Measurements from ENCODE around the gene SCARB1. TPM values are rescaled to one million over a fixed set of nuclear protein-coding genes. Genes with fewer than 3 reads are reported as not detected.

SCARB1 gene
- total RNA-seq, 4 donors from 2014 or later, result 33.7 to 252 (median 43.6) TPM

DNA sequence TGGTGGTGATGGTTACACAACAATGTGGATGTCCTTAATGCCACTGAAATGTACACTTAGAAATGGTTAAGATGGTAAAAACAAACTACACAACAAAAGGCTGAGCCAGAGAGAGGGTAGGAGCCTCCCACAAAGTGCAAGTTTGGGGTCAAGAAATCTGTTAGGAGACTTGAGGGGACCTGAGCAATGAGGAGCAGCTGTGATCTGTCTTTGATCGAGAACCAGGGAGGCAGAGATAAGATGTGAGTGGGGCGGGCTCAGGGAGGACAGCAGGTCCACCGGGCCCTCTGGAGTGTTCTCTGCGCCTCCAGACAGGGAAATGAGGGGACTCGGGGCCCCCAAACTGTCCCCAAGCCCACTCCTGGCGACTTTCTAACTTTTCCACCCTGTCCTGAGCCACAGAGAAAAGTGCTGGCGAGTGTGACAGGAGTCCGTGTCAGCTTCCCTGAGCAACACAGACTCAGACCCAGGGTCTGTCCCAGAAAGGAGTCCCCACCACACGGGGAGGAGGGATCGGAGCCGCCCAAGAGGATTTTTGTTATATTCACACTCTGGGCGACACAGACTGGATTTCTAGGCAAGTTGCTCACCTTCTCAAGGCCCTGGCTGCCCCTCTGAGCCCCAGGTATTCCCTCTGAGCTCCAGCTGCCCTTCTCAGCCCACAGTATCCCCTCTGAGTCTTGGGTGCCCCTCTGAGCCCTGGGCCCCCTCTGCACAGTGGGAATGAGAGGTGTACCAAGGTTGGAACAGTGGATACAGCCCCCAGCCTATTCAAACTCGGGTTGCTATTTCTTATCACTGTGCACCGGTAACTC is 11.5 kb upstream of the SCARB1 start:
- no peaks in the 10 kb centered on the region for H3K36me3 ChIP-seq
- no peaks in the 10 kb centered on the region for H3K9me3 ChIP-seq
- in situ Hi-C loops (cut with MboI; ENCODE audit: low pct_ligation_motif_present in 1 of 4, low pct_unique_long_range_greater_than_20kb in 1 of 4, low sequenced_read_pairs in 3 of 4), result no loop called here
- H3K4me3 ChIP-seq, result no peak overlapping the region
- WGBS, 2 donors (ENCODE audit: low coverage in 1 of 2), result 53% methylated on average over 14 of the region's 14 CpGs; no CpG with 5 or more reads in 1 of the 2 donors
- H3K27ac ChIP-seq, result peak overlapping the region; percentile 27 to 72 (median 43)
- DNase-seq, result no peak
- H3K4me1 ChIP-seq, result peaks cover 0 to 20% (median 11%) of the 10 kb centered on the region in 4 donors
- H3K27me3 ChIP-seq, result no peaks in the 10 kb centered on the region
- no peak for TF ChIP-seq EP300 (IDR thresholded peaks at IDR 0.05; ENCODE audit: low read depth)
- TF ChIP-seq, protein P1, sequence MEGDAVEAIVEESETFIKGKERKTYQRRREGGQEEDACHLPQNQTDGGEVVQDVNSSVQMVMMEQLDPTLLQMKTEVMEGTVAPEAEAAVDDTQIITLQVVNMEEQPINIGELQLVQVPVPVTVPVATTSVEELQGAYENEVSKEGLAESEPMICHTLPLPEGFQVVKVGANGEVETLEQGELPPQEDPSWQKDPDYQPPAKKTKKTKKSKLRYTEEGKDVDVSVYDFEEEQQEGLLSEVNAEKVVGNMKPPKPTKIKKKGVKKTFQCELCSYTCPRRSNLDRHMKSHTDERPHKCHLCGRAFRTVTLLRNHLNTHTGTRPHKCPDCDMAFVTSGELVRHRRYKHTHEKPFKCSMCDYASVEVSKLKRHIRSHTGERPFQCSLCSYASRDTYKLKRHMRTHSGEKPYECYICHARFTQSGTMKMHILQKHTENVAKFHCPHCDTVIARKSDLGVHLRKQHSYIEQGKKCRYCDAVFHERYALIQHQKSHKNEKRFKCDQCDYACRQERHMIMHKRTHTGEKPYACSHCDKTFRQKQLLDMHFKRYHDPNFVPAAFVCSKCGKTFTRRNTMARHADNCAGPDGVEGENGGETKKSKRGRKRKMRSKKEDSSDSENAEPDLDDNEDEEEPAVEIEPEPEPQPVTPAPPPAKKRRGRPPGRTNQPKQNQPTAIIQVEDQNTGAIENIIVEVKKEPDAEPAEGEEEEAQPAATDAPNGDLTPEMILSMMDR (IDR thresholded peaks at IDR 0.05), result no peak
- no peak for TF ChIP-seq POLR2AphosphoS5 (IDR thresholded peaks at IDR 0.05)
- no peak for TF ChIP-seq POLR2A (IDR thresholded peaks at IDR 0.05)
- intact Hi-C loops (cut with DNase I; ENCODE audit: low total_unique reads), result no loop called here

GRCh38 chr12:124874188-124874587 is 10.5 kb upstream of the SCARB1 start:
- TF ChIP-seq EP300 (IDR thresholded peaks at IDR 0.05; ENCODE audit: low read depth) (no peak), POLR2A (IDR thresholded peaks at IDR 0.05) (no peak), POLR2AphosphoS5 (IDR thresholded peaks at IDR 0.05) (no peak)
- TF ChIP-seq, protein P1 (IDR thresholded peaks at IDR 0.05), result no peak
- H3K9me3 ChIP-seq, result no peaks in the 10 kb centered on the region
- H3K36me3 ChIP-seq, result no peaks in the 10 kb centered on the region
- H3K4me1 ChIP-seq, result peaks cover 0 to 20% (median 11%) of the 10 kb centered on the region in 4 donors
- no peak overlapping the region for H3K27ac ChIP-seq
- in situ Hi-C loops (cut with MboI; ENCODE audit: low pct_ligation_motif_present in 1 of 4, low pct_unique_long_range_greater_than_20kb in 1 of 4, low sequenced_read_pairs in 3 of 4) (no loop called here), intact Hi-C loops (cut with DNase I; ENCODE audit: low total_unique reads) (no loop called here)
- WGBS, 2 donors (ENCODE audit: low coverage in 1 of 2), result 92 to 100% methylated on average over 2 to 4 of the region's 4 CpGs
- H3K27me3 ChIP-seq, result no peaks in the 10 kb centered on the region
- no peak for DNase-seq
- H3K4me3 ChIP-seq, result no peak overlapping the region

DNA sequence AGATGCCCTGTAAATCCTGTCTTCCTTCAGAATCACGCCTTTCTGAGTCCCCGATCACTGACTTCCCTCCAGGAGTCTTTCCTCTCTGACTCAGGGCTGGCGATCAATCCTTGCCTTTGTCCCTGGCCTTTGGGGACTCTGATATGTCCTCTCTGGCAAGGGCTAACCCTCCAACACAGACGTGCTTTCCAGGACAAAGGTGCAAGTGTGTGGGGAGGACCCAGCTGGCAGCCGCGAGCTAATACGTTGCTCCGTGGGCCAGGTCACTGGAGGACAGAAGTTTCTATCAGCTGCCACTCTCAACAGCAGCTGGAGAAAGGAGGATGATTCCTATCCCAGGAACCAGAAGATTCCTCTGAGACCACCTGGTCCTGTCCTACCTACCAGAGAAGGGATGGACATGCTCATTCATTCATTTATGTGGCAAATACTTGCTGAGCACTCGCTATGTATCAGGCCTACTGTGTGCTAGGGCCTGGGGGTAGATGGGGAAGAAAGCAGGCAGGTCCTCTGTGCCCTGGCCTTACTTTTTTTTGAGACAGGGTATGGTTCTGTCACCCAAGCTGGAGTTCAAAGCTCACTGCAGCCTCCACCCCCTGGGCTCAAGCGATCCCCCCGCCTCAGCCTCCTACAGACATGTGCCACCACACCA is 8.5 kb upstream of the SCARB1 start:
- H3K4me3 ChIP-seq, result no peak overlapping the region
- no peaks in the 10 kb centered on the region for H3K9me3 ChIP-seq
- in situ Hi-C loops (cut with MboI; ENCODE audit: low pct_ligation_motif_present in 1 of 4, low pct_unique_long_range_greater_than_20kb in 1 of 4, low sequenced_read_pairs in 3 of 4), result no loop called here
- peaks cover 0 to 18% (median 6%) of the 10 kb centered on the region in 4 donors for H3K4me1 ChIP-seq
- H3K27ac ChIP-seq, result no peak overlapping the region
- H3K27me3 ChIP-seq, result no peaks in the 10 kb centered on the region
- DNase-seq, result no peak
- 79 to 80% methylated on average over 1 to 11 of the region's 11 CpGs for WGBS, 2 donors (ENCODE audit: low coverage in 1 of 2)
- H3K36me3 ChIP-seq, result no peaks in the 10 kb centered on the region
- intact Hi-C loops (cut with DNase I; ENCODE audit: low total_unique reads), result no loop called here
- no peak for TF ChIP-seq POLR2AphosphoS5 (IDR thresholded peaks at IDR 0.05)
- TF ChIP-seq, protein P1 (IDR thresholded peaks at IDR 0.05), result no peak
- no peak for TF ChIP-seq EP300 (IDR thresholded peaks at IDR 0.05; ENCODE audit: low read depth)
- TF ChIP-seq POLR2A (IDR thresholded peaks at IDR 0.05), result no peak

DNA sequence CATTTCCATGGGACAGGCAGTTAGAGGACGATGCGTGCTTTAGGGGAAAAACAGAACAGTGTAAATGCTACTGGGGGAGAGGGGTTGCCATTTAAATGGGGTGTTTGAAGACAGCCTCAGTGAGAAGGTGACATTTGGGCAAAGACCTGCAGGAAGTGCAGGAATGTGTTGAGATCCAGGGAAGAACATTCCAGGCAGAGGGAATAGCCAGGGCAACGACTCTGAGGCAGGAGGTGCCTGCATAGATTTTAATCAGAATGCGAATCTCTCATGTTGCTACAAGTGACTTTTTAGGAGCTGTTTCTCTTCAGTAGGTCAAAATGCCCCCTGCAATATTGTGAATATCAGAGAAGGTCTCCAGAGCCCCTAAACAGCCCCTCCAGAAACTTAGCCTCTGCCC is 7.6 kb upstream of the SCARB1 start:
- Histone ChIP-seq H3K4me3 (no peak overlapping the region), H3K27ac (no peak overlapping the region), H3K27me3 (no peaks in the 10 kb centered on the region), H3K36me3 (no peaks in the 10 kb centered on the region), H3K9me3 (no peaks in the 10 kb centered on the region), H3K4me1 (peaks cover 0 to 19% (median 6%) of the 10 kb centered on the region in 4 donors)
- WGBS, 2 donors (ENCODE audit: low coverage in 1 of 2), result 90 to 93% methylated on average over 2 to 4 of the region's 4 CpGs
- intact Hi-C loops (cut with DNase I; ENCODE audit: low total_unique reads) (no loop called here), in situ Hi-C loops (cut with MboI; ENCODE audit: low pct_ligation_motif_present in 1 of 4, low pct_unique_long_range_greater_than_20kb in 1 of 4, low sequenced_read_pairs in 3 of 4) (no loop called here)
- DNase-seq, result no peak
- TF ChIP-seq POLR2AphosphoS5 (IDR thresholded peaks at IDR 0.05) (no peak), POLR2A (IDR thresholded peaks at IDR 0.05) (no peak), EP300 (IDR thresholded peaks at IDR 0.05; ENCODE audit: low read depth) (no peak)
- TF ChIP-seq, protein P1 (IDR thresholded peaks at IDR 0.05), result no peak
